Astrocyte (in vitro differentiated cells and primary cell): ENCODE data around the gene SRCAP. TPM values are rescaled to one million over a fixed set of nuclear protein-coding genes. Genes with fewer than 3 reads are reported as not detected.

Experiments
- DNase-seq: peaks from one replicate; pipeline ENCODE4 v3.0.0-alpha.2; 2010; ENCODE audit warnings: low read depth
- FAIRE-seq: peaks from 2 replicates; lab custom pipeline; 2011; peaks lifted over from hg19 to GRCh38; lab: Jason Lieb, UNC
- H2AFZ ChIP-seq: 2 replicates; pipeline ENCODE4 v1.6.0; 2012; ENCODE audit warnings: low read depth, low read length, inconsistent platforms
- H3K27ac ChIP-seq: 2 replicates; pipeline ENCODE4 v1.5.1; 2011; ENCODE audit warnings: low read depth, low read length, inconsistent platforms
- H3K27me3 ChIP-seq: 2 replicates; pipeline ENCODE4 v1.6.0; 2011; ENCODE audit warnings: low read length, inconsistent platforms; ENCODE audit not compliant: insufficient read depth
- H3K36me3 ChIP-seq: 2 replicates; pipeline ENCODE4 v1.5.1; 2011; ENCODE audit warnings: low read length, inconsistent platforms; ENCODE audit not compliant: insufficient read depth
- H3K4me1 ChIP-seq: 2 replicates; pipeline ENCODE4 v1.5.1; 2011; ENCODE audit warnings: low read length, inconsistent platforms; ENCODE audit not compliant: insufficient read depth
- H3K4me2 ChIP-seq: 2 replicates; pipeline ENCODE4 v1.6.0; 2012; ENCODE audit warnings: low read length, inconsistent platforms
- H3K4me3 ChIP-seq: 2 replicates; pipeline ENCODE4 v1.5.1; 2011; ENCODE audit warnings: low read depth, mild to moderate bottlenecking, low read length, inconsistent platforms; ENCODE audit not compliant: insufficient read depth
- H3K79me2 ChIP-seq: 2 replicates; pipeline ENCODE4 v1.6.0; 2012; ENCODE audit warnings: mild to moderate bottlenecking, low read length, inconsistent platforms; ENCODE audit not compliant: insufficient read depth
- H3K9ac ChIP-seq: 2 replicates; pipeline ENCODE4 v1.6.0; 2012; ENCODE audit warnings: mild to moderate bottlenecking, low read length, inconsistent platforms
- H3K9me3 ChIP-seq: 2 replicates; pipeline ENCODE4 v1.5.1; 2012; ENCODE audit warnings: low read depth, mild to moderate bottlenecking, low read length, inconsistent platforms; ENCODE audit not compliant: insufficient read depth
- H4K20me1 ChIP-seq: 2 replicates; pipeline ENCODE4 v1.6.0; 2012; ENCODE audit warnings: low read length, inconsistent platforms; ENCODE audit not compliant: insufficient read depth
- H3K27ac Mint-ChIP-seq: one replicate; pipeline ENCODE4 v1.8.0; 2021; ENCODE audit warnings: mild to moderate bottlenecking, mixed read lengths; ENCODE audit not compliant: unreplicated experiment
- H3K27me3 Mint-ChIP-seq: one replicate; pipeline ENCODE4 v1.8.0; 2021; ENCODE audit warnings: low read depth, mixed read lengths; ENCODE audit not compliant: unreplicated experiment
- H3K36me3 Mint-ChIP-seq: one replicate; pipeline ENCODE4 v1.8.0; 2021; ENCODE audit warnings: low read depth, mixed read lengths; ENCODE audit not compliant: unreplicated experiment
- H3K4me1 Mint-ChIP-seq: one replicate; pipeline ENCODE4 v1.8.0; 2021; ENCODE audit warnings: low read depth, mixed read lengths; ENCODE audit not compliant: unreplicated experiment
- H3K4me3 Mint-ChIP-seq: one replicate; pipeline ENCODE4 v1.8.0; 2021; ENCODE audit warnings: mild to moderate bottlenecking, moderate library complexity, mixed read lengths; ENCODE audit not compliant: unreplicated experiment
- H3K9me3 Mint-ChIP-seq: one replicate; pipeline ENCODE4 v1.8.0; 2021; ENCODE audit warnings: mild to moderate bottlenecking, mixed read lengths; ENCODE audit not compliant: unreplicated experiment
- EZH2 ChIP-seq: IDR thresholded peaks from 2 replicates; pipeline ENCODE4 v1.6.1; 2012; ENCODE audit warnings: mild to moderate bottlenecking, low read length, inconsistent platforms; ENCODE audit not compliant: insufficient read depth
- total RNA-seq: library from RNA; stranded (reverse); gene quantifications from 2 replicates; pipeline ENCODE4 v1.2.1, GENCODE V29; 2021
- TF ChIP-seq, protein P1 (sequence below): IDR thresholded peaks from 2 replicates; pipeline ENCODE4 v1.5.1; 2011; ENCODE audit warnings: low read depth, mild to moderate bottlenecking, inconsistent platforms, low read length, moderate library complexity; ENCODE audit not compliant: insufficient read depth

SRCAP gene
- total RNA-seq, 1 donor from 2014 or later = 50.4 TPM

DNA sequence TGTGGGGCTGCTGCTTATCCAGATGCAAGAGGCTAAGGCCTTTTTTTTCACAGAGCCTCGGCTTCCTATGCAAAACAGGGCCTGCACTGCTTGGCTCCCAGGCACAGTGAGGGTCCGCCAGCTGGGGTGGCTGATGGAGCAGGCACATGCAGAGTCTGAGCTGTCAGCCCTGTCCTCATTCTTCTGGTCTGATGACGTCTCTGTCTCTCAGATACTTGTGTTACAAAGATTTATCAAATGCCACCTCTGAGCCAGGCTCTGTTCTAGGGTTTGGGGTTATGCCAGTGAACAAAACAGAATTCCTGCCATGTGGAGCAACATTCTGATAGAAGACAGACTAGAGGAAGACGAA, 67.9 kb downstream of the SRCAP start:
- H3K79me2 ChIP-seq = peaks cover 43% of the 10 kb centered on the region
- no peak overlapping the region for H3K27ac Mint-ChIP-seq
- DNase-seq (no peak), FAIRE-seq (no peak)
- peaks cover 13% of the 10 kb centered on the region for H3K4me1 Mint-ChIP-seq
- peaks cover 61% of the 10 kb centered on the region for H3K36me3 ChIP-seq
- no peak for TF ChIP-seq EZH2
- H3K4me3 ChIP-seq = no peak overlapping the region
- no peaks in the 10 kb centered on the region for H3K27me3 Mint-ChIP-seq
- no peak overlapping the region for H3K4me2 ChIP-seq
- H4K20me1 ChIP-seq = peaks cover 68% of the 10 kb centered on the region
- no peak overlapping the region for H2AFZ ChIP-seq
- no peak overlapping the region for H3K4me3 Mint-ChIP-seq
- no peaks in the 10 kb centered on the region for H3K9me3 Mint-ChIP-seq
- no peaks in the 10 kb centered on the region for H3K27me3 ChIP-seq
- H3K27ac ChIP-seq = no peak overlapping the region
- peaks cover 6% of the 10 kb centered on the region for H3K4me1 ChIP-seq
- no peak overlapping the region for H3K9ac ChIP-seq
- H3K9me3 ChIP-seq = no peaks in the 10 kb centered on the region
- peaks cover 17% of the 10 kb centered on the region for H3K36me3 Mint-ChIP-seq

DNA sequence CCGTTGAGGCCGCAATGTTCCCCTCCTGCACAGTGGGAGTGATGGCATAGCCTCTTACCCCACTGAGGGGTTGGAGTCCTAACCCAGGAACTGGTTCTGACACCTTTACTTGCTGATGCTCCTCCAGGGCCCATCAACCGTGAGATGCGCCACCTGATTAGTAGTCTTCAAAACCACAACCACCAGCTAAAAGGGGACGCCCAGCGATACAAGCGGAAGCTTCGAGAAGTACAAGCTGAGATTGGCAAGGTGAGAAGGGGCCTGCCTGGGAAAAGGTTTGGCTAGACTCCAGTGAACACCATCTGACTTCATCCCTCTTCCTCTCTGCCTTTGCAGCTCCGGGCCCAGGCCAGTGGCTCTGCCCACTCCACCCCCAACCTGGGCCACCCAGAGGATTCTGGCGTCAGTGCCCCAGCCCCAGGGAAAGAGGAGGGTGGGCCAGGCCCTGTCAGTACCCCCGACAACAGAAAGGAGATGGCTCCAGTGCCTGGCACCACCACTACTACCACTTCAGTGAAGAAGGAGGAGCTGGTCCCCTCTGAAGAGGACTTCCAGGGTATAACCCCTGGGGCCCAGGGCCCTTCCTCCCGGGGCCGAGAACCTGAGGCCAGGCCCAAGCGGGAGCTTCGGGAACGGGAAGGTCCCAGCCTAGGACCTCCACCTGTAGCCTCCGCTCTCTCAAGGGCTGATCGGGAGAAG, 68.9 kb downstream of the SRCAP start:
- Histone ChIP-seq H3K9me3 (no peaks in the 10 kb centered on the region), H3K4me2 (no peak overlapping the region), H3K36me3 (peaks cover 70% of the 10 kb centered on the region), H3K27ac (no peak overlapping the region), H3K79me2 (peaks cover 35% of the 10 kb centered on the region), H3K27me3 (no peaks in the 10 kb centered on the region), H4K20me1 (peaks cover 70% of the 10 kb centered on the region), H2AFZ (no peak overlapping the region), H3K4me3 (no peak overlapping the region), H3K9ac (no peak overlapping the region), H3K4me1 (peaks cover 4% of the 10 kb centered on the region)
- FAIRE-seq = no peak
- no peak for TF ChIP-seq EZH2
- TF ChIP-seq, protein P1, sequence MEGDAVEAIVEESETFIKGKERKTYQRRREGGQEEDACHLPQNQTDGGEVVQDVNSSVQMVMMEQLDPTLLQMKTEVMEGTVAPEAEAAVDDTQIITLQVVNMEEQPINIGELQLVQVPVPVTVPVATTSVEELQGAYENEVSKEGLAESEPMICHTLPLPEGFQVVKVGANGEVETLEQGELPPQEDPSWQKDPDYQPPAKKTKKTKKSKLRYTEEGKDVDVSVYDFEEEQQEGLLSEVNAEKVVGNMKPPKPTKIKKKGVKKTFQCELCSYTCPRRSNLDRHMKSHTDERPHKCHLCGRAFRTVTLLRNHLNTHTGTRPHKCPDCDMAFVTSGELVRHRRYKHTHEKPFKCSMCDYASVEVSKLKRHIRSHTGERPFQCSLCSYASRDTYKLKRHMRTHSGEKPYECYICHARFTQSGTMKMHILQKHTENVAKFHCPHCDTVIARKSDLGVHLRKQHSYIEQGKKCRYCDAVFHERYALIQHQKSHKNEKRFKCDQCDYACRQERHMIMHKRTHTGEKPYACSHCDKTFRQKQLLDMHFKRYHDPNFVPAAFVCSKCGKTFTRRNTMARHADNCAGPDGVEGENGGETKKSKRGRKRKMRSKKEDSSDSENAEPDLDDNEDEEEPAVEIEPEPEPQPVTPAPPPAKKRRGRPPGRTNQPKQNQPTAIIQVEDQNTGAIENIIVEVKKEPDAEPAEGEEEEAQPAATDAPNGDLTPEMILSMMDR = no peak
- Mint-ChIP-seq H3K4me3 (no peak overlapping the region), H3K4me1 (peaks cover 12% of the 10 kb centered on the region), H3K27ac (peak overlapping the region; percentile 18), H3K9me3 (no peaks in the 10 kb centered on the region), H3K36me3 (peaks cover 25% of the 10 kb centered on the region), H3K27me3 (no peaks in the 10 kb centered on the region)
- DNase-seq = no peak

DNA sequence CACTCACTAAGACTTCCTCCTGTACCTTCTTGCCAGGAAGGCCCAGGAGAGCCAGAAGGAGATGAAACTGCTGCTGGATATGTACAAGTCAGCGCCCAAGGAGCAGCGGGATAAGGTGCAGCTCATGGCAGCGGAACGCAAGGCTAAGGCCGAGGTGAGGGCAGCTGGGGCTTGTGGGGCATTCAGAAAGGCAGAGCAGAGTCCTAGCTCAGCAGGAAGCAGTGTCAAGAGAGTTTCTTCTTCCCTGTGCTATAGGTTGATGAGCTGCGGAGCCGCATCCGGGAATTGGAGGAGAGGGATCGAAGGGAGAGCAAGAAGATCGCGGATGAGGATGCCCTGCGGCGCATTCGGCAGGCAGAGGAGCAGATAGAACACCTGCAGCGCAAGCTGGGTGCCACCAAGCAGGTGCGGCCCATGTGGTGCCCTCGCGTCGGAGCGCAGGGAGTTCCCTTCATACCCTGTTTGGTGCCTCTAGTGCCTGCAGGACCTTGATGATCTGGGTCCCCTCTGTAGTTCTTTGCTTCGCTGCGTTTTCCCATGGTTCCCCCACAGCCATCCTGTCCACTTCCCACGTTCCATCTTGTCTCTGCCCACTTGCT, 69.7 kb downstream of the SRCAP start:
- Histone ChIP-seq H3K79me2 (peaks cover 27% of the 10 kb centered on the region), H2AFZ (no peak overlapping the region), H3K4me3 (no peak overlapping the region), H3K4me1 (no peaks in the 10 kb centered on the region), H4K20me1 (peaks cover 65% of the 10 kb centered on the region), H3K36me3 (peaks cover 69% of the 10 kb centered on the region), H3K27ac (no peak overlapping the region), H3K4me2 (no peak overlapping the region), H3K9me3 (no peaks in the 10 kb centered on the region), H3K9ac (no peak overlapping the region), H3K27me3 (no peaks in the 10 kb centered on the region)
- FAIRE-seq (no peak), DNase-seq (no peak)
- no peaks in the 10 kb centered on the region for H3K27me3 Mint-ChIP-seq
- peaks cover 29% of the 10 kb centered on the region for H3K36me3 Mint-ChIP-seq
- peaks cover 5% of the 10 kb centered on the region for H3K4me1 Mint-ChIP-seq
- H3K27ac Mint-ChIP-seq = peak overlapping the region; percentile 58
- H3K4me3 Mint-ChIP-seq = no peak overlapping the region
- no peak for TF ChIP-seq EZH2
- TF ChIP-seq, protein P1 = no peak
- H3K9me3 Mint-ChIP-seq = no peaks in the 10 kb centered on the region
